Endothelial cell of umbilical vein (primary cell): ENCODE results near the gene RAB18. TPM values are rescaled to one million over a fixed set of nuclear protein-coding genes. Genes with fewer than 3 reads are reported as not detected.

ENCODE experiments used
- BruUV-seq: library from RNA; stranded (reverse); fragments of 400-500 nt; replicated peaks from 2 replicates; lab custom pipeline; 2021; lab: Mats Ljungman, UMichigan
- CTCF ChIA-PET: fragments of 300-600, 350-600 bp; sonication (Branson Sonifier 250); formaldehyde crosslinking; loops from one replicate; lab custom pipeline; 2021; ENCODE audit warnings: antibody characterized with exemption, inconsistent platforms; lab: Charles Lee
- POLR2A ChIA-PET: fragments of 300-600, 350-600 bp; sonication (Branson Sonifier 250); formaldehyde crosslinking; loops from one replicate; lab custom pipeline; 2021; ENCODE audit warnings: antibody characterized with exemption, inconsistent platforms; lab: Charles Lee
- DNase-seq: peaks from one replicate; pipeline ENCODE4 v3.0.0-alpha.2; 2011; ENCODE audit warnings: low read depth, low spot score
- FAIRE-seq: peaks from 2 replicates; lab custom pipeline; 2011; peaks lifted over from hg19 to GRCh38; lab: Jason Lieb, UNC
- H2AFZ ChIP-seq: 2 replicates; pipeline ENCODE4 v1.6.0; 2012; ENCODE audit warnings: low read depth, low read length, control low read depth, inconsistent platforms
- H3K27ac ChIP-seq: 2 replicates; pipeline ENCODE4 v1.5.1; 2011; ENCODE audit warnings: low read depth, mild to moderate bottlenecking, control low read depth, low read length, moderate library complexity; ENCODE audit not compliant: insufficient read depth
- H3K27me3 ChIP-seq, 2 experiments: 2 replicates each; pipeline versions ENCODE4 v1.6.0 to v1.6.1; 2011; ENCODE audit warnings: low read length in 2 of 2, mixed read lengths in 1 of 2; ENCODE audit not compliant: control insufficient read depth in 2 of 2, insufficient read depth in 2 of 2
- H3K36me3 ChIP-seq, 2 experiments: 2 replicates in 1 of 2; 3 replicates in 1 of 2; pipeline ENCODE4 v1.5.1; 2011; ENCODE audit warnings: low read length in 2 of 2, mild to moderate bottlenecking in 1 of 2, moderate library complexity in 1 of 2; ENCODE audit not compliant: control insufficient read depth in 2 of 2, insufficient read depth in 2 of 2; ENCODE audit errors: extremely low read depth in 1 of 2
- H3K4me1 ChIP-seq: 3 replicates; pipeline ENCODE4 v1.5.1; 2011; ENCODE audit warnings: mild to moderate bottlenecking, low read length; ENCODE audit not compliant: control insufficient read depth, insufficient read depth; ENCODE audit errors: extremely low read depth
- H3K4me2 ChIP-seq: 2 replicates; pipeline ENCODE4 v1.6.1; 2011; ENCODE audit warnings: low read length, control low read depth, mixed read lengths; ENCODE audit not compliant: insufficient read depth
- H3K4me3 ChIP-seq, 3 experiments: fragments of 200-600 bp in 1 of 3; sonication (generic), shearing (Covaris generic) in 1 of 3; replicated peaks in 1 of 3; 2 replicates each; pipeline ENCODE4 v1.5.1; 2011 to 2016; ENCODE audit warnings: control low read depth in 3 of 3, low read length in 3 of 3, mild to moderate bottlenecking in 2 of 3, inconsistent platforms in 1 of 3, low read depth in 1 of 3, moderate library complexity in 1 of 3; ENCODE audit not compliant: insufficient read depth in 1 of 3
- H3K79me2 ChIP-seq: 2 replicates; pipeline ENCODE4 v1.6.0; 2012; ENCODE audit warnings: low read length, inconsistent platforms; ENCODE audit not compliant: control insufficient read depth, insufficient read depth
- H3K9ac ChIP-seq: replicated peaks from 2 replicates; pipeline ENCODE3; 2011; ENCODE audit warnings: low read length, control low read depth; ENCODE audit not compliant: insufficient read depth; ENCODE audit errors: extremely low read depth
- H3K9me1 ChIP-seq: replicated peaks from 3 replicates; pipeline ENCODE4 v1.6.0; 2011; ENCODE audit warnings: mild to moderate bottlenecking, low read length; ENCODE audit not compliant: control insufficient read depth, insufficient read depth; ENCODE audit errors: extremely low read depth
- H3K9me3 ChIP-seq: replicated peaks from 2 replicates; pipeline ENCODE4 v1.5.1; 2012; ENCODE audit warnings: low read length, inconsistent platforms; ENCODE audit not compliant: control insufficient read depth, insufficient read depth
- H4K20me1 ChIP-seq: replicated peaks from 2 replicates; pipeline ENCODE3; 2011; ENCODE audit warnings: mild to moderate bottlenecking, low read length; ENCODE audit not compliant: control insufficient read depth, insufficient read depth; ENCODE audit errors: extremely low read depth
- CTCF ChIP-seq, 2 donors: IDR thresholded peaks; 1 replicate in 1 of 2; 2 replicates in 1 of 2; pipeline ENCODE4 v1.5.1; 2011; ENCODE audit warnings: low read length in 2 of 2, mild to moderate bottlenecking in 2 of 2, moderate library complexity in 2 of 2, control low read depth in 1 of 2, inconsistent platforms in 1 of 2, low read depth in 1 of 2; ENCODE audit not compliant: insufficient read depth in 1 of 2; ENCODE audit errors: extremely low read depth in 1 of 2
- EZH2 ChIP-seq: IDR thresholded peaks from 2 replicates; pipeline ENCODE4 v1.6.1; 2012; ENCODE audit warnings: borderline replicate concordance, low read depth, mild to moderate bottlenecking, moderate library complexity, low read length, inconsistent platforms; ENCODE audit not compliant: severe bottlenecking
- FOS ChIP-seq: IDR thresholded peaks from 2 replicates; pipeline ENCODE4 v1.6.1; 2011; ENCODE audit warnings: mild to moderate bottlenecking, low read length, moderate library complexity, borderline replicate concordance; ENCODE audit not compliant: insufficient read depth
- GATA2 ChIP-seq: IDR thresholded peaks from 2 replicates; pipeline ENCODE4 v1.7.0; 2011; ENCODE audit warnings: low read depth, mild to moderate bottlenecking, moderate library complexity, mixed read lengths, low read length; ENCODE audit not compliant: insufficient read length, insufficient read depth
- JUN ChIP-seq: IDR thresholded peaks from 2 replicates; pipeline ENCODE4 v1.6.1; 2011; ENCODE audit warnings: borderline replicate concordance, low read depth; ENCODE audit not compliant: insufficient read length, insufficient read depth
- MYC ChIP-seq: IDR thresholded peaks from one replicate; pipeline ENCODE4 v1.6.1; 2011; ENCODE audit warnings: mild to moderate bottlenecking, low read depth, low read length
- POLR2A ChIP-seq: IDR thresholded peaks from 2 replicates; pipeline ENCODE4 v1.6.1; 2012; ENCODE audit warnings: low read depth, mild to moderate bottlenecking, control low read depth, low read length
- POLR2AphosphoS5 ChIP-seq: IDR thresholded peaks from 2 replicates; pipeline ENCODE4 v1.6.1; 2012; ENCODE audit warnings: low read depth, mild to moderate bottlenecking, control low read depth, low read length, moderate library complexity; ENCODE audit not compliant: insufficient read depth
- dilution Hi-C: fragments of 300-500 bp; cut with MboI; formaldehyde crosslinking; loops from one replicate; pipeline ENCODE4 v1.15.0; 2019; ENCODE audit warnings: low sequenced_read_pairs; ENCODE audit not compliant: extremely low pct_ligation_motif_present
- intact Hi-C: fragments of 100-400 bp; cut with micrococcal nuclease; formaldehyde crosslinking; loops from one replicate; pipeline ENCODE4 v1.10.0; 2022
- polyA plus RNA-seq, 4 experiments: library from polyadenylated mRNA; depleted of rRNA in 3 of 4; stranded (reverse) in 3 of 4; unstranded in 1 of 4; fragments of >200 nt; gene quantifications; 2 replicates each; pipeline versions ENCODE4 v1.2.1 to v1.2.3, GENCODE V29; 2011 to 2012; ENCODE audit warnings: missing spikeins in 1 of 4
- total RNA-seq: library from RNA; stranded (reverse); gene quantifications from 2 replicates; pipeline ENCODE4 v1.2.3, GENCODE V29; 2021
- TF ChIP-seq, protein P1 (sequence below): IDR thresholded peaks from 2 replicates; pipeline ENCODE4 v1.6.1; 2011; ENCODE audit not compliant: insufficient read depth, insufficient read length

The RAB18 gene
- total and polyA plus RNA-seq, 2 donors (not counting 3 experiments of a cell fraction or from before 2014, with no cell fraction given): 20.4 to 108 TPM

DNA sequence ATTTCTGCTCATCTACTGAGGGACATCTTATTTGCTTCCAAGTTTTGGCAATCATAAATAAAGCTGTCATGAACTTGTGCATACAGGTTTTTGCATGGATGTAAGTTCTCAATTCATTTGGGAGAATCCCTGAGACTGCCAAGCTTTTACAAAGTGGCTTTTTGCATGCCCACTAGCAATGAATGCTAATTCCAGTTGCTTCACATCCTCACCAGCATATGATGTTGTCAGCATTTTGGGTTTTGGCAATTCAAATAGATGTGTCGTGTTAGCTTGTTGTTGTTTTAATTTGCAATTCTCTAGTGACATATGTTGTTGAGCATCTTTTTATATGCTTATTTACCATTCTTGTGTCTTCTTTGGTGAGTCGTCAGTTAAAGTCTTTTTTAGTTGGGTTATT lies 57.2 kb downstream of the RAB18 start:
- dilution Hi-C loops (no loop called here), intact Hi-C loops (no loop called here)
- Histone ChIP-seq H3K79me2 (no peaks in the 10 kb centered on the region), H3K27me3 (no peaks in the 10 kb centered on the region), H3K4me2 (no peak overlapping the region), H2AFZ (no peak overlapping the region), H3K4me3 (no peak overlapping the region), H4K20me1 (no peaks in the 10 kb centered on the region), H3K4me1 (no peaks in the 10 kb centered on the region), H3K9me3 (no peaks in the 10 kb centered on the region), H3K27ac (no peak overlapping the region), H3K36me3 (no peaks in the 10 kb centered on the region), H3K9ac (no peak overlapping the region), H3K9me1 (no peaks in the 10 kb centered on the region)
- TF ChIP-seq JUN (no peak), POLR2AphosphoS5 (no peak)
- ChIA-PET CTCF (interaction anchor here (1.1 to 1.2 kb wide), 3 partner anchors 57 to 680 kb away, joined by 3 to 4 read pairs (median 4); partner anchors contain the start of gene RAB18), POLR2A (no interaction called here)
- no peak for FAIRE-seq
- DNase-seq: no peak
- no TSS peak for BruUV-seq

DNA sequence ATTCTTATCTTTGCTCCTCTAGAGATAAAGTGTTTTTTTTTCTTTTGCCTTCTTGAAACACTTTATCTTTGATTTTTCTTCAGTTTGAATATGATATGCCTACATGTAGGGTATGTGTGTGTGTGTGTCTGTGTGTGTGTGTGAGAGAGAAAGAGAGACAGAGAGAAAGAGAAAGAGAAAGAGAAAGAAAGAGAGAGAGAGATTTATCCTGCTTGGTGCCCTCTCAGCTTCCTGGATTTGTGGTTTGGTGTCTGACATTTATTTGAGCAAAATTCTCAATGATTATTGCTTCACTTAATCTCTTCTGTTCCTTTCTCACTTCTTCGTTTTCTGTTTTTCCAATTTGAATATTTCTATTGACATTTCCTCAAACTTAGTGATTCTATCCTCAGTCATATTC lies 60.3 kb downstream of the RAB18 start:
- H3K4me3 ChIP-seq: no peak overlapping the region
- no peaks in the 10 kb centered on the region for H3K27me3 ChIP-seq
- no peaks in the 10 kb centered on the region for H3K9me3 ChIP-seq
- H3K27ac ChIP-seq: no peak overlapping the region
- no peak overlapping the region for H3K4me2 ChIP-seq
- no peaks in the 10 kb centered on the region for H3K79me2 ChIP-seq
- no peaks in the 10 kb centered on the region for H3K36me3 ChIP-seq
- H4K20me1 ChIP-seq: no peaks in the 10 kb centered on the region
- no peaks in the 10 kb centered on the region for H3K9me1 ChIP-seq
- H3K4me1 ChIP-seq: no peaks in the 10 kb centered on the region
- H2AFZ ChIP-seq: no peak overlapping the region
- FAIRE-seq (no peak), DNase-seq (no peak)
- intact Hi-C loops: no loop called here
- ChIA-PET POLR2A (no interaction called here), CTCF (no interaction called here)
- TF ChIP-seq MYC: no peak
- no peak for TF ChIP-seq CTCF (IDR thresholded peaks at IDR 0.05; ENCODE audit: extremely low read depth in 1 of 2, insufficient read depth in 1 of 2, low read depth in 1 of 2, low read length in 2 of 2)
- TF ChIP-seq POLR2A: no peak
- TF ChIP-seq GATA2: no peak
- TF ChIP-seq, protein P1, sequence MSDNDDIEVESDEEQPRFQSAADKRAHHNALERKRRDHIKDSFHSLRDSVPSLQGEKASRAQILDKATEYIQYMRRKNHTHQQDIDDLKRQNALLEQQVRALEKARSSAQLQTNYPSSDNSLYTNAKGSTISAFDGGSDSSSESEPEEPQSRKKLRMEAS: no peak
- no peak for TF ChIP-seq POLR2AphosphoS5
- TF ChIP-seq EZH2: no peak
- TF ChIP-seq FOS: no peak
- TF ChIP-seq JUN: no peak
- no TSS peak for BruUV-seq
- no peak overlapping the region for H3K9ac ChIP-seq
- dilution Hi-C loops: no loop called here
